Measurements from ENCODE around the gene CDK5RAP3. TPM values are rescaled to one million over a fixed set of nuclear protein-coding genes. Genes with fewer than 3 reads are reported as not detected.

The CDK5RAP3 gene
- total RNA-seq, 1 donor from 2014 or later, result 344 TPM

DNA sequence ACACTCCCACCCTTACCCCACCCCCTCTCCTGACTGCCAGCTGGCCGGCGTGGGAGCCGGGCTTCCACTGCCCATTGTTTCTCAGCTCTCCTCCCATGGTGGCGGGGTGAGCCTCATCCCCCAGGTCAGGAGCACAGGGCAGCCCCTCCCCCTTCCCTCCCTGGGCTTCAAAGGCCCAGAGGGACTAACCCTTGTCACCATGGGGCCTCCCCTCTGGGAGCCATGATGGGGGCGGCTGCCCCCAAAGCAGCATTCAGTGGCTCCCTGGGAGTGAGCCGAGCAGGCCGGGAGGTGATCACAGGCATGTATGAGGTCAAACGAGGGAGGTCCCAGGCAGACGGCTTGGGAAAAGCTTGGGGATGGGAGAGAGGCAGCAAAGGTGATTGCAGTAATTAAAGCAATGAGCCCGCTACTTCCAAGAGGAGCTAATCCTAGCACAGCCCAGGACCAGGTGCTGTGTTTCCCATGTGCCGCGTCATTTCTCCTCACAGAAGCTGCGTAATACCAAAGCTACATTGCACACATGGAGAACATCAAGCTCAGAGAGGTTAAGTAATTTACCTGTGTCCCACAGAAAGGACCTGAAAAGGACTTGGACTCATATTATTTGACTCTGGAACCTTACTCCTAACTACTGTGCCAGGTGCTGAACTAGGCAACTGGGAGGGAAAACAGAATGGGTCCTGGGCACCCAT, 24.5 kb downstream of the CDK5RAP3 start:
- no peak overlapping the region for H3K4me3 Mint-ChIP-seq (ENCODE audit: low read depth)
- H3K9me3 Mint-ChIP-seq (ENCODE audit: low read depth), result no peaks in the 10 kb centered on the region
- no peak for DNase-seq (ENCODE audit: low spot score, unreplicated experiment)
- no peaks in the 10 kb centered on the region for H3K36me3 Mint-ChIP-seq (ENCODE audit: insufficient read depth)
- peak overlapping the region; percentile 94 for H3K27ac Mint-ChIP-seq
- no peaks in the 10 kb centered on the region for H3K27me3 Mint-ChIP-seq
- TF ChIP-seq CTCF (IDR thresholded peaks at IDR 0.05; ENCODE audit: unreplicated experiment), result no peak
- H3K4me1 Mint-ChIP-seq (ENCODE audit: low read depth), result peaks cover 60% of the 10 kb centered on the region

DNA sequence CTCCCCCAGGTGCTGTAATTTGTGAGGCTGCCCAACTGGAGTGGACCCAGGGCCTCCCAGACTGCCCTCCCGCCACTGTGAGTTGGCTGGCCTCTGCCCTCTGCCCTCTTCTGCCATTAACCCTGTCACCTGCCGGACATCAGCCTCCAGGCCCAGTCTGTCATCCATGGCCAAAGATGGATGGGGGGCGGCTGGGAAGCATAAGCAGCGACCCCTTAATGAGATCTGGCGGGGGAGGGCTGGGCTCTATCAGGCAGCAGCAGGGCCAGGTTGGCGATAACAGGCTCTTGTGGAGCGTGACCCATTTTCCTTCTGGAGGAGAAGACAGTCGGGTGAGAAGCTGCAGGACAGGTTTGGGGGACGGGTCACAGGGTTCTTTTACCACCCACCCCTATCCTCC, 25.3 kb downstream of the CDK5RAP3 start:
- Mint-ChIP-seq H3K27me3 (no peaks in the 10 kb centered on the region), H3K4me1 (ENCODE audit: low read depth) (peaks cover 52% of the 10 kb centered on the region), H3K9me3 (ENCODE audit: low read depth) (no peaks in the 10 kb centered on the region), H3K4me3 (ENCODE audit: low read depth) (peak overlapping the region; percentile 32), H3K27ac (peak overlapping the region; percentile 94), H3K36me3 (ENCODE audit: insufficient read depth) (no peaks in the 10 kb centered on the region)
- TF ChIP-seq CTCF (IDR thresholded peaks at IDR 0.05; ENCODE audit: unreplicated experiment), result no peak
- DNase-seq (ENCODE audit: low spot score, unreplicated experiment), result no peak

DNA sequence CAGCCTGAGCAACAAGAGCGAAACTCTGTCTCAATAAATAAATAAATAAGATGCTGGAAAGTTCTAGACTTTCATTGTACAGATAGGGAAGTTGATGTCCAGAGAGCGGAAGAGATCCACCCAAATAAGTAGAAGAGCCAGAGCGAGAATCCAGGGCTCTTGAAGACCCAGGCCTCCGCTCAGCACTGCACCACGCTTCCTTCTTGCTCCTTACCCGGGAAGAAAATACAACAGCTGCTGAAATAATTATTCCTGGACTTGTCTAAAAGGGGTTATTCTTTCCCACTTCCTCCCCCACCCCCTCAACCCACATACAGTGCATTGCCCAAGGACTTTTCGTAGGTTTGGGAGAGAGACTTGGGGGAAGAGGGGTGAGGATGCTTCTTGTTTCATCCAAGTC, 26.7 kb downstream of the CDK5RAP3 start:
- Mint-ChIP-seq H3K4me3 (ENCODE audit: low read depth) (no peak overlapping the region), H3K4me1 (ENCODE audit: low read depth) (peaks cover 45% of the 10 kb centered on the region), H3K27ac (no peak overlapping the region), H3K27me3 (no peaks in the 10 kb centered on the region), H3K9me3 (ENCODE audit: low read depth) (no peaks in the 10 kb centered on the region), H3K36me3 (ENCODE audit: insufficient read depth) (no peaks in the 10 kb centered on the region)
- no peak for DNase-seq (ENCODE audit: low spot score, unreplicated experiment)
- TF ChIP-seq CTCF (IDR thresholded peaks at IDR 0.05; ENCODE audit: unreplicated experiment), result no peak

DNA sequence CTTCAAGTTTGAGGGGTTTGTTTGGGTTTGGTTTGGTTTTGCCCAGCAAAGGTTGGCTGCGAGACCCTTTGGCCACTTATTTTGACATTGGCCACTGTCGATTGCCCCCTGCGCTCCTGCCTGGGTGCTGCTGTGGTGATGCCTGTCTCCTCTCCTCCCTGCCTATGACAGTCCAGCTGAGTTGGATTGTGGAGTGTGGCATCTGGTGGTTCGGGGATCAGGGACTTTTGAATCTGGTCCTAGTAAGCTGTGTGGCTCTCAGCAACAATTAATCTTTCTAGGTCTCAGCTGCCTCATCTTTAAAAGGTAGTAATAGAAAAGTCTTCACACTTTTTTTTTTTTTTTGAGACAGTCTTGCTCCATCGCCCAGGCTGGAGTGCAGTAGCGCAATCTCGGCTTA, 27.1 kb downstream of the CDK5RAP3 start:
- Mint-ChIP-seq H3K9me3 (ENCODE audit: low read depth) (no peaks in the 10 kb centered on the region), H3K4me1 (ENCODE audit: low read depth) (peaks cover 46% of the 10 kb centered on the region), H3K27ac (no peak overlapping the region), H3K4me3 (ENCODE audit: low read depth) (no peak overlapping the region), H3K36me3 (ENCODE audit: insufficient read depth) (no peaks in the 10 kb centered on the region), H3K27me3 (no peaks in the 10 kb centered on the region)
- no peak for DNase-seq (ENCODE audit: low spot score, unreplicated experiment)
- no peak for TF ChIP-seq CTCF (IDR thresholded peaks at IDR 0.05; ENCODE audit: unreplicated experiment)

DNA sequence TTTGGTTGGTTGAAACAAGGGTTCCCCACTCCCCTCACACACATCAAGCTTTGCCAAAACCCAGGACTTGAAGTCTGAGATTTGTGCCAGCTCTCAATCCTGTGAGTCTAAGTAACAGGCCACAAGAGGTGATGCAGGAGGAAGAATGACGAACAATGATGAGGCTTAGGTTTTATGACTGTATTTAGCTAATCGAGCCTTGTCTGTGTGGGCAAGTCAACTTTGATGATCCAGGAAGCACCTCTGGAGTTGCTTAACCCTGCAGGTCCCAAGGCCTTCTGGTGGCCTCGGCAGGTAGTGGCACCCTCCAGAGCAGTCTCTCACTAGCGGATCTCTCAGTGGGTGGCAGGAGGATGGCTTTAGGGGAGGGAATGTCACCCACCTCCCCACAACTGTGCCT, 28.7 kb downstream of the CDK5RAP3 start:
- no peaks in the 10 kb centered on the region for H3K36me3 Mint-ChIP-seq (ENCODE audit: insufficient read depth)
- no peak for TF ChIP-seq CTCF (IDR thresholded peaks at IDR 0.05; ENCODE audit: unreplicated experiment)
- no peak overlapping the region for H3K27ac Mint-ChIP-seq
- no peak overlapping the region for H3K4me3 Mint-ChIP-seq (ENCODE audit: low read depth)
- peaks cover 48% of the 10 kb centered on the region for H3K4me1 Mint-ChIP-seq (ENCODE audit: low read depth)
- H3K27me3 Mint-ChIP-seq, result peaks cover 6% of the 10 kb centered on the region
- DNase-seq (ENCODE audit: low spot score, unreplicated experiment), result no peak
- H3K9me3 Mint-ChIP-seq (ENCODE audit: low read depth), result no peaks in the 10 kb centered on the region
